NCI-H146 (cell line): ENCODE data around the gene HOXD13.
A peak's percentile ranks its signal among the peaks of the same experiment; 100 is the strongest.

Source experiments
- DNase-seq: peaks from one replicate; lab custom pipeline; 2025; lab: John Stamatoyannopoulos, UW

HOXD13 gene

GRCh38 chr2:176105078-176105729, 12.7 kb downstream of the HOXD13 start:
- peak; percentile 56 for DNase-seq

- DNase-seq: peak; percentile 33
Measured at GRCh38 chr2:176105730-176106580, 13.4 kb downstream of the HOXD13 start.

- peak; percentile 90 for DNase-seq
Measured at GRCh38 chr2:176106581-176107539, 14.3 kb downstream of the HOXD13 start, which contains the start of gene HOXD11. HOXD11 (plus strand) TSS chr2:176107280; CDS start chr2:176107356, 76 bp downstream.

GRCh38 chr2:176107731-176108181, 15.2 kb downstream of the HOXD13 start:
- DNase-seq: peak; percentile 38

GRCh38 chr2:176109192-176109901, 16.8 kb downstream of the HOXD13 start:
- DNase-seq: no peak

DNA sequence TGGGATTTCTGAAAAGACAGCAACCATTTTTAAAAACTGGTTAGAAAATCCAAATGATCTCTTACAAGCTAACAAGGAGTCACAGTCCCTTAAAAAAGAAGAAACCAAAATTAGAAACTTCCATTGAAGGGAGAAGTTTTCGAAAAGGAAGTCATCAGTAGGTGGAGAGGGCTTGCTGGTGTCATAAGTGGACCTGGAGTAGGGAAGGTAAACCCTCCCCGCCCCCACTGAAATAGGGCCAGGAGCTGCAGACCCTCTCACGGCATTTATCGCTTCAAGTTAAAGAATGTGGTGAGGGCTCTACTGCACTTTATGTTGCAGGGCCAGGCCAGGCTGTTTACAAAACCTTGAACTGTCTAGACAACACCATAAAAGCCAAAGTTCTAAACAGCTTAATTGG, 17.4 kb downstream of the HOXD13 start:
- DNase-seq: no peak

DNA sequence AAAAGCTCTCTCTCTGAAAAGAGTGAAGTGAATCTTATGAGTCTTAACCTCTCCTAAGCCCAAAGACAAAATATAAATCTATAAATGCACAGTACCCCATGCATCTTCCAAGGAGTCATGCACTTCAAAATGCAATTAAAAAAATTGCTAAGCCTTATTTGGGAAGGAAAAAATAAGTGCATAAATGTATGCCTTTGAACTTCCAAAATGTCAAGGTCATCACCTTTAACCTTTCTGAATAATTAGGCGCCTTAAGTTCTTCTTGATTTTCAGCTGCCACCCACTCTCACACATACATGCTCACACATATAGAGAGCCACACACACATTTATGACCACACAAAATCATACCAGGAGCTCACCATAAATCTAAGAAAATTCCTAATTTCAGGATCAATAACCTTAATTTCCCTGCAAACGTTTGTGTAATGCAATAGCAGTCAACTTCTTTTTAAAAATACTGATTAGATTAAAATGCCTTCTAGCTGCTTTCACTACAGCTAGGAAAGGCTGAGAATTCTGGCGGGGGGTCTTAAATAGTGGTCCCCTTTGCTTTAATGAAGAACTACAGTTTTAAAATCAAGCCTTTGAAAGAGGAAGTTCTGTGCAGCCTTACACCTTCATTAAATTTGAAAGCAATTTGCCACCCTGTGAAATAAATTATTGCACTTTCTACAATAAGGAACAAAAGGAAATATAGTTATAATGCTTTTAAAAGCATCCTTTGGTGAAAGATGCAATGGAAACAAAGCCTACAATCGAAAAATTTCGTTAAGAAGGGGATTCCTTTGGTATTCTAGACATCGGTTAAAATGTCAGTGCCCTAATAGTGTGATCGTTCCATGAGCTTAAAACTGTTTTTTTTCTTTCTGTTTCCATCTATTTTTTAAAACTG, 18.1 kb downstream of the HOXD13 start:
- no peak for DNase-seq

- DNase-seq: peak; percentile 11
Measured at GRCh38 chr2:176111309-176111663, 18.8 kb downstream of the HOXD13 start.

GRCh38 chr2:176111846-176112374, 19.4 kb downstream of the HOXD13 start:
- no peak for DNase-seq

- DNase-seq: no peak
Measured at GRCh38 chr2:176112375-176113302, 20.1 kb downstream of the HOXD13 start.

DNA sequence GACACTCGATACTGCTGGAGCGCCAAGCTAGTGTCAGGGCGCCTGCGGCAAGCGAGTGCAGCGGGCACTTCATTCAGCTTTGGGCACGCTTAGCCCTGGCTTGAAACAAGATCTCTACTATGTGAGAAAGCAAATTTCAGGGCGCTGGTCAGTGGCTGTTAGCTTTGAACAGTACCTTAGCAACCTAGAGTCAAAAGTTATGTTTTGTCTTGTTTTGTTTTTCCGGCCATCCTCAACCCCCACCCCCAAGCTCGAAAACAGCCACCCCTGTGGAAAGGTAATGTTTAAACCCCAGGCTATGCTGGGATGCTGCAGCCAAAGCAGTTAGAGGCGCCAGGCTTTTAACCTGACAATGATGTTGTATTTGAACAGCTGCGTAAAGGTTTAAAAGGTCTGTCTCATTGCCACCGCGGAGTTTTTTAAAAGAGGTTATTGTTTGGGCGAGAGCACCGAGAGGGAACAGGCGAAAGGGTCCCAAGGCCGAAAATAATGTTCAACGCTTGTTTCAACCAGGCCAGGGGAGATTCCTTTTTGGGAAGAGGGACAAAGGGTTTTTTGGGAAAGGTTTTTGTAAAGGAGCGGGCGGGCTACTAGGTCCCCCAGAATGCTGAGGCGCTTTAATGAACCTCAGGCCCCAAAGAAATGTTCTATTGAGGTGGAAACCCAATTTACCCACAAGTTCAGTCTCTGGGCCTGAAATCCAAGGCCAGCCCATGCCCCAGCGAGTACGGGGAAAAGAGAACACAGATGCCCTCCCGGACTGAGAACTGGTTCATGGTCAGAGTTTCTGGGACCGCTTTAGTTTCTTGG, 21.8 kb downstream of the HOXD13 start:
- DNase-seq: peak; percentile 94

- no peak for DNase-seq
Measured at GRCh38 chr2:176114930-176115625, 22.6 kb downstream of the HOXD13 start.

GRCh38 chr2:176115883-176116813, 23.6 kb downstream of the HOXD13 start, which contains the start of gene HOXD10:
HOXD10 (plus strand) TSS chr2:176116778; CDS start chr2:176116834, 56 bp downstream.
- DNase-seq: no peak

DNA sequence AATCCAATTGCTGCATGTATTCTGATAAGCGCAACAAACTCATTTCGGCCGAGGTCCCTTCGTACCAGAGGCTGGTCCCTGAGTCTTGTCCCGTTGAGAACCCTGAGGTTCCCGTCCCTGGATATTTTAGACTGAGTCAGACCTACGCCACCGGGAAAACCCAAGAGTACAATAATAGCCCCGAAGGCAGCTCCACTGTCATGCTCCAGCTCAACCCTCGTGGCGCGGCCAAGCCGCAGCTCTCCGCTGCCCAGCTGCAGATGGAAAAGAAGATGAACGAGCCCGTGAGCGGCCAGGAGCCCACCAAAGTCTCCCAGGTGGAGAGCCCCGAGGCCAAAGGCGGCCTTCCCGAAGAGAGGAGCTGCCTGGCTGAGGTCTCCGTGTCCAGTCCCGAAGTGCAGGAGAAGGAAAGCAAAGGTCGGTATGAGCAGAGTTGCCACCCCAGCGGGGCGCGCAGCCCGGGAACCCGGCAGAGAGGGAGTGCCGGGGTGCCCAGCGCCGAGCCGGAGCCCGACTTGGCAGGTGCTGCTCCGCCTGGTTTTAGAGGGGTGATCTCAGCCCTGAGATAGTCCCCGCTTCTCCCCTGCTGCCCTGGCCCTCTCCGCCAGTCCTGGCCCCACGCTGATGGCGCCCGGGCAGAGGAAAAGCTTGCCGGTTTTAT, 24.8 kb downstream of the HOXD13 start:
- no peak for DNase-seq

DNA sequence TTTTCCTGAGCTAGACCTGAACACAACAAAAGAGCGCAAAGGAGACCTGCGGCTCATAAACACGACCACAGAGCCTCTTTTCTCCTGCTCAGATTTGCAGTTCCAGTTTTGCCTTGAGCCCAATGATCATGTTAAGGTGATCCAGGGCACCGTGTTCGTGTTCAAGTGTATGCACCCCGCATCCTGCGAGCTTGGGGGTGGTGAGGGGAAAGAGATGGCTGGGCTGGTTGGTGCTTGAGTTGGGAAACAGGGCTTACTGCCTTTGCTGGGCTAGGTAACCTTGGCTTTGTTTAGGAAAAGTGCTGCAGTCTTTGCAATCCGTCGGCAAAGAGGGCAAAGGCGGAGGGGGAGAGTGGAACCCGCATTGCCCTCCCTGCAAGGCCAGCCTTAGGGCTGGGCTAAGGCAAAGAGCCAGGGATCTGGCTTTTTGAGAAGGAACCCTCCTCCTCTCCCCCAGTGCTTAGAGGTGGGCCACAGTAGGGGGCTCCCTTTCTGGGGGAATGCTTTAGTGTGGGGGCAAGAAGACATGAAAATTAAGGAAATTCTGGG, 25.4 kb downstream of the HOXD13 start:
- no peak for DNase-seq
